HepG2 (cell line): ENCODE results near the gene ACBD5. TPM values are rescaled to one million over a fixed set of nuclear protein-coding genes. Genes with fewer than 3 reads are reported as not detected.

ENCODE experiments used
- ARID3A ChIP-seq: IDR thresholded peaks from 2 replicates; pipeline ENCODE4 v1.6.1; 2012; ENCODE audit warnings: low read depth, low read length, improper control_type of control experiment
- ATF5 ChIP-seq: sonication (generic); formaldehyde crosslinking; IDR thresholded peaks from 2 replicates; pipeline ENCODE4 v1.4.0; 2020; ENCODE audit warnings: mild to moderate bottlenecking, low read depth, missing genetic modification reagents
- BHLHE40 ChIP-seq: IDR thresholded peaks from 2 replicates; pipeline ENCODE4 v1.6.1; 2011; ENCODE audit warnings: low read length, improper control_type of control experiment
- CREB1 ChIP-seq, 2 experiments: fragments of 450-650 bp in 1 of 2; IDR thresholded peaks; 2 replicates each; pipeline ENCODE4 v1.6.1; 2016 to 2017; ENCODE audit warnings: control low read depth in 1 of 2, mild to moderate bottlenecking in 1 of 2, missing compliant biosample characterization in 1 of 2, missing genetic modification characterization in 1 of 2
- ELF3 ChIP-seq: IDR thresholded peaks from 2 replicates; pipeline ENCODE4 v1.6.1; 2016; ENCODE audit warnings: missing genetic modification reagents, missing compliant biosample characterization
- HMG20A ChIP-seq: IDR thresholded peaks from 2 replicates; pipeline ENCODE4 v1.6.1; 2016; ENCODE audit warnings: borderline replicate concordance
- KDM3A ChIP-seq: IDR thresholded peaks from 2 replicates; pipeline ENCODE4 v1.6.1; 2018; ENCODE audit warnings: low read depth, missing compliant biosample characterization
- KLF11 ChIP-seq: IDR thresholded peaks from 2 replicates; pipeline ENCODE4 v1.6.1; 2016; ENCODE audit warnings: missing compliant biosample characterization
- PAX8 ChIP-seq: sonication (generic); formaldehyde crosslinking; IDR thresholded peaks from 2 replicates; pipeline ENCODE4 v1.8.0; 2022; ENCODE audit warnings: mild to moderate bottlenecking, missing genetic modification reagents, borderline replicate concordance
- PCBP2 ChIP-seq: fragments of 200-400 bp; formaldehyde crosslinking; optimal IDR thresholded peaks from 2 replicates; pipeline ENCODE3; 2018; ENCODE audit warnings: low read length, low read depth; ENCODE audit not compliant: poor library complexity, severe bottlenecking
- POLR2AphosphoS2 ChIP-seq: IDR thresholded peaks from 2 replicates; pipeline ENCODE4 v1.6.1; 2011; ENCODE audit warnings: low read depth, low read length, improper control_type of control experiment
- TFE3 ChIP-seq: IDR thresholded peaks from 2 replicates; pipeline ENCODE4 v1.6.1; 2016
- ZBTB40 ChIP-seq, 2 experiments: fragments of 450-650 bp in 1 of 2; sonication (generic) in 1 of 2; formaldehyde crosslinking in 1 of 2; IDR thresholded peaks; 2 replicates each; pipeline versions ENCODE4 v1.6.1 to v1.8.0; 2016 to 2022; ENCODE audit warnings: antibody characterized with exemption in 1 of 2, mild to moderate bottlenecking in 1 of 2, missing genetic modification reagents in 1 of 2
- ZNF383 ChIP-seq: sonication (generic); formaldehyde crosslinking; IDR thresholded peaks from 2 replicates; pipeline ENCODE4 v1.4.0; 2020; ENCODE audit warnings: missing genetic modification reagents, mild to moderate bottlenecking, borderline replicate concordance
- ZNF761 ChIP-seq: sonication (generic); formaldehyde crosslinking; conservative IDR thresholded peaks from 2 replicates; pipeline ENCODE4 v1.4.0; 2020; ENCODE audit warnings: mild to moderate bottlenecking, missing genetic modification reagents
- polyA plus RNA-seq, 8 experiments: library from polyadenylated mRNA; depleted of rRNA in 3 of 8; stranded (reverse) in 7 of 8; unstranded in 1 of 8; fragments of >200 nt; fragmentation: Illumina TruSeq in 4 of 8; extraction: Trizol in 4 of 8; gene quantifications; 2 replicates each; pipeline versions ENCODE4 v1.2.1 to v1.2.3, GENCODE V29; 2011 to 2016; ENCODE audit warnings: low read depth in 4 of 8, missing spikeins in 1 of 8, mixed read lengths in 1 of 8; ENCODE audit not compliant: insufficient read depth in 1 of 8
- total RNA-seq, 5 experiments: library from RNA; depleted of rRNA; stranded (reverse); fragments of >200 nt; fragmentation: Illumina TruSeq; extraction: Trizol; gene quantifications; 2 replicates each; pipeline ENCODE4 v1.2.3, GENCODE V29; 2016; ENCODE audit warnings: low read depth in 1 of 5

ACBD5 gene
- total and polyA plus RNA-seq, 2 of the 13 experiments (the other 11 are each of a cell fraction or from before 2014, with no cell fraction given): 10.3 to 14.8 TPM

- TF ChIP-seq TFE3 (CRISPR knock-in tag) (no peak), CREB1 (IDR thresholded peaks at IDR 0.05) (peak; percentile 100), CREB1 (CRISPR knock-in tag; IDR thresholded peaks at IDR 0.05) (peak; percentile 90), HMG20A (CRISPR knock-in tag) (no peak), ATF5 (CRISPR knock-in tag) (no peak), ZNF383 (no peak), ARID3A (no peak), ZBTB40 (IDR thresholded peaks at IDR 0.05) (no peak), ZBTB40 (CRISPR knock-in tag; IDR thresholded peaks at IDR 0.05) (no peak), KLF11 (peak; percentile 79), POLR2AphosphoS2 (peak; percentile 90), PCBP2 (no peak), BHLHE40 (no peak), KDM3A (CRISPR knock-in tag) (peak; percentile 74; the same call in 1 of the 2 replicates), ELF3 (CRISPR knock-in tag) (peak; percentile 65), PAX8 (CRISPR knock-in tag) (peak; percentile 43; the same call in 1 of the 2 replicates), ZNF761 (peak; percentile 58; the same call in 1 of the 2 replicates)
These were observed 85.4 kb downstream of the ACBD5 start, which contains the start of gene MASTL (continued) for GRCh38 chr10:27155066-27155754.
